ENCODE data around the gene PNMA6F.

DNA sequence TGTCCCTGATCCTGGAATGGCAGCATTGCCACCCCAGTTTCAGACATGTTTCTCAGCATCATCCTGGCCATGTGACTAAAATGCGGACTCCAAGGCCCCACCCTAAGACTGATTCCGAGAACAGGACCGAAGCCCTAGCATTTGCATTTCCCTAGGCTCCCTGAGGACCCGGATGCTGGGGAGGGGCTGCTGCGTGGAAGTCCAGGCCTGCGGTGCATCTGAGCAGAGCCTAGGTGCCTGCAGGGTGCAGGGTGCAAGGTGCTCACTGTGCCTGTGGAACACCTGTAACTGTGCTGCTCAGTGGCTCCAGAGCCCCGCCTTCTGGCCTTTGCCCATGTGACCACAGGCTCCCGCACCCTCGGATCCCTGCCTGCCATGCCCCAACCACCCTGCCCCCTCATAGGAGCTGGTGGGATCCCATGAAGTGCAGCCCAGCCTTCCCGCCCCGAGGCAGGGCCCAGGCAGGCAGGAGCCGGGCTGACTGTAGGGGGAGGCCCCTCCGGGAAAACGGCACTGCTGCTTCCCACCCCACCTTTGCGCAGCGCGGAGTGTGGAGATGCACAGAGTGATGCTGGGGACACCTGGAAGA lies 14.9 kb downstream of the PNMA6F start:
- TF ChIP-seq POLR2A (IDR thresholded peaks at IDR 0.05), result no peak
- TF ChIP-seq, protein P1, sequence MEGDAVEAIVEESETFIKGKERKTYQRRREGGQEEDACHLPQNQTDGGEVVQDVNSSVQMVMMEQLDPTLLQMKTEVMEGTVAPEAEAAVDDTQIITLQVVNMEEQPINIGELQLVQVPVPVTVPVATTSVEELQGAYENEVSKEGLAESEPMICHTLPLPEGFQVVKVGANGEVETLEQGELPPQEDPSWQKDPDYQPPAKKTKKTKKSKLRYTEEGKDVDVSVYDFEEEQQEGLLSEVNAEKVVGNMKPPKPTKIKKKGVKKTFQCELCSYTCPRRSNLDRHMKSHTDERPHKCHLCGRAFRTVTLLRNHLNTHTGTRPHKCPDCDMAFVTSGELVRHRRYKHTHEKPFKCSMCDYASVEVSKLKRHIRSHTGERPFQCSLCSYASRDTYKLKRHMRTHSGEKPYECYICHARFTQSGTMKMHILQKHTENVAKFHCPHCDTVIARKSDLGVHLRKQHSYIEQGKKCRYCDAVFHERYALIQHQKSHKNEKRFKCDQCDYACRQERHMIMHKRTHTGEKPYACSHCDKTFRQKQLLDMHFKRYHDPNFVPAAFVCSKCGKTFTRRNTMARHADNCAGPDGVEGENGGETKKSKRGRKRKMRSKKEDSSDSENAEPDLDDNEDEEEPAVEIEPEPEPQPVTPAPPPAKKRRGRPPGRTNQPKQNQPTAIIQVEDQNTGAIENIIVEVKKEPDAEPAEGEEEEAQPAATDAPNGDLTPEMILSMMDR (IDR thresholded peaks at IDR 0.05), result no peak
